ENCODE measurements around the gene FGD2. TPM values are rescaled to one million over a fixed set of nuclear protein-coding genes. Genes with fewer than 3 reads are reported as not detected.
A peak's percentile ranks its signal among the peaks of the same experiment; 100 is the strongest.
"Not testable (repeated sequence)": the region's sequence is repeated elsewhere in the genome, so short reads cannot be mapped to it uniquely, and the experiment has no call there.

The FGD2 gene
- total RNA-seq, 1 donor from 2014 or later = 0.05 TPM

DNA sequence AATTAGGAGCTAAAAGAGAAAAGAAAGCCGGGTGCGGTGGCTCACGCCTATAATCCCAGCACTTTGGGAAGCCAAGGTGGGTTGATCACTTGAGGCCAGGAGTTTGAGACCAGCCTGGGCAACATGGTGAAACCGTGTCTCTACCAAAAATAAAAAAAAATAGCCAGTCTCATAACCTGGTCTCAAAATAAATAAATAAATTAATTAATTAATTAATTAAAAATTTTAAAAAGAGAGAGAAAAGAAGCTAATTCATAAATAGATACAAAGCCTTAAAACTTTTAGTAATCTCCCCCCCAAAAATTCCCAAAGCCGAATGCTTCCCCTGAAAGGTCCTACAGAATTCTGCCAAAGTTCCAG lies 53.5 kb downstream of the FGD2 start:
- DNase-seq (ENCODE audit: low read depth) = not testable (repeated sequence)

GRCh38 chr6:37059344-37060194 lies 54.1 kb downstream of the FGD2 start:
- DNase-seq (ENCODE audit: low read depth) = peak; percentile 99

DNA sequence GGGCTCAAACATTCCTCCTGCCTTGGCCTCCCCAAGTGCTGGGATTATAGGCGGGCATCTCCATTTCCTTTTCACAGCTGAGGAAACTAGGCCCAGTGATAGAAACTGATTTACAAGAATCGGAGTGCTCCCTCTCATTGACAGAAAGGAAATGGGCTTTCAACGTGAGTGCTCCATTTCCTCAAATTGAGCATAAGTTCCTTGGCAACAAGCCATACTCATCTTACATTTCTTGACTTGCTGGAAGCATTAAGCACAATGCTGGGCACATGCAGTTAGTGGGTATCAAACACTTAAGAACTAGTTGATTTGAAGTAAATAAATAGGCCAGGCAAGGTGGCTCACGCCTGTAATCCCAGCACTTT lies 54.7 kb downstream of the FGD2 start:
- DNase-seq (ENCODE audit: low read depth) = no peak

- DNase-seq (ENCODE audit: low read depth) = peak; percentile 53
These were observed 55.8 kb downstream of the FGD2 start for GRCh38 chr6:37061157-37061804.

- no peak for DNase-seq (ENCODE audit: low read depth)
These were observed 57.0 kb downstream of the FGD2 start for GRCh38 chr6:37062424-37062823.

DNA sequence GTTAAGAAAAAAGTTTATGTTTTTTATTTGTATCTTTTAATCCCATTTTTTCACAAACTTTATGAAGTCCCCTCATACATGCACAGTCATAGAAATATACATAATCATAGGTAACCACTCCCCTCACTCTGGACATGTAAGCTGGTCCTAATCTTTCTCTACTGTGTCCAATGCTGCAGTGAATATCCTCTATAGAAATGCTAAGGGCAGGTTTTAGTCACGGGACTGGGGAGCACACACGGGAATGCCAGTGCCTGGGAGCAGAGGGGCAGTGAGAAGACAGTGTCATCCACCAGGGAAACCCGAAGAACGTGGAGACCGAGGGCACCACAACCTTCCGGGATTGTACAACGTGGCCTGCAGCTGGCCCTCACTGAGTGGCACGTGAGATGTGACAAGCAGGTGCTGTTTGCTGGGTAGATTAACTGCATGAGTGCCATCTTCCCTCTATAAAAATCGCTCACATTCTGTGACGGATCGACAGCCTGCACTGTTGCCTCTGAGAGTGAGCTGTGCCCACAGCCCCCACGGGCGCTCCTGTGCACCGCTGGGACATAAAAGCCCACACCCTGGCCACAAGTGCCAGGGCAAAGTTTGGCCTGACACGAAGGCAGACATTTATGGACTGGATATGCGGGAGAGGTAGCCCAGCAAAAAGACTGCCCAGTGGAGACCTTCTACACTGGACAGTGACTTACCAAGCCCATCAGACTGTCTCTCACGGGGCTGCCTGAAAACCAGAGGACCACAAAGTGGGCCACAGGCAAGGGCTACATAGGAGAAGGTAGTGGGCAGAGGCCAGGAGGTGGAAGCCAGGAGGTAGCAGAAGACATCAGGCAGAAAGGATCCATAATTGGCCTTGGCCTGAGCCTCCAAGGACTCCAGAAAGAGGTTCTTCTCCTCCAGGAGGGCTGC lies 63.2 kb downstream of the FGD2 start:
- DNase-seq (ENCODE audit: low read depth) = no peak

- no peak for DNase-seq (ENCODE audit: low read depth)
These were observed 64.2 kb downstream of the FGD2 start for GRCh38 chr6:37069639-37070038.

- DNase-seq (ENCODE audit: low read depth) = no peak
These were observed 67.1 kb downstream of the FGD2 start for GRCh38 chr6:37072526-37072925.

DNA sequence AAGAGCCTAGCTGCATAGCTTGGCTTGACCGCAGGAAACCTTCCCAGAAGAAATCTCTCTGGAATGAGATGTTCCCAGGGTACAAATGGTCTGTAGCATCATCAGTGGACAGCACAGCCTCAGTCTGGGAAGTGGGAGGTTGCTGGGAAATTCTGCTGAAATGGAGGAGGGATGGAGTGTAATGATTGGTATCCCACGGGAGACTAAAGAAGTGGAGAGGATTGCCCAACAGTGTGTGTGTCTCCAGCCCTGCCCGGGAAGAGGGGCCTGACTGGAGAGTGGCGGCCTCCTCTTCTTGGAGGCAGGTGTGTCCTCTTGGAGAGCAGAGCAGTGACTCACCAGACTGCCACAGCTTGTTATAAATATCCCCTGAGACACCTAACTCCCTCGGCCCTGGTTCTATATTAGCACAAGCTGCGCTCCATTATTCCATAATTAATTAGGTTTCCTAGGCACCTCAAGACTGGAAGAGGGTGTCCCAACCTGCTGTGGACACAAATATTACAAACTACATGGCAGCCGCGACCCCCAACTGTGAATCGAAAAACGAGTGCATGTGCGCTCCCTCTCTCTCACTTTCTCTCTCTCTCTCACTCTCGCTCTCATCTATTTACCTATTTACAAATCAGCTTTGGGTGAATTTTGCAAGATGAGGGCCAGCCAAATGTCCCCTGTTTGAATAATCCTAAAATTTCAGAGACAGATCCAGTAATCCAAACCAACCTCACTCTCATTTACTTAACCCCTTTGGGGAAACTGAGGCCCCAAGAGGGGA lies 68.8 kb downstream of the FGD2 start:
- DNase-seq (ENCODE audit: low read depth) = peak; percentile 59

GRCh38 chr6:37077191-37077904 lies 71.9 kb downstream of the FGD2 start:
- DNase-seq (ENCODE audit: low read depth) = no peak

DNA sequence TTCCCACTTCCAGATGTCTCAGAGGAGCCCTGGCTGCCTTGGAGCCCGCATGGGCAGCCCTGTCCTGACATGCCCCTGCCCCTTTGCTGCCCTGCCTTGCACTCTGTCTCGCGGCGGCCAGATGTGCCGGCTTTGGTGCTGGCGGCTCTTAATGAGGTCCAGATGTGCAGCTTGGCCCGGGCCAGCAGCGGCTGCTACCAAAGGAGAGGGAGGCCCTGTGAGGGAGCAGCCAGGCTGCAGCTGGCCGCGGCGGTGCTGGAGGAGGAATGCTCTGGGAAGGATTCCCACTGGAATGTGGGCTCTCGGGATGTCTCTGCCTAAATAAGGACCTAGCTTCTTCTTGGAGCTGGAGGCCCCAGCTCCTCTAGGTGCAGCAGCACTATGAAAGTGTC lies 72.4 kb downstream of the FGD2 start:
- no peak for DNase-seq (ENCODE audit: low read depth)

Other genes starting within 250 kb of the FGD2 start
- gene CPNE5, start 166.2 kb upstream of the FGD2 start, total RNA-seq = 0.15 and 0.17 TPM in 2 replicates
- gene PPIL1, start 130.9 kb upstream of the FGD2 start, total RNA-seq = 29.6 and 50.5 TPM in 2 replicates
- 41.5 and 48.2 TPM in 2 replicates for gene C6orf89, start 119.7 kb upstream of the FGD2 start, total RNA-seq
- gene PI16, start 50.9 kb upstream of the FGD2 start, total RNA-seq = not detected in 2 replicates
- gene MTCH1, start 19.5 kb upstream of the FGD2 start, total RNA-seq = 196 and 243 TPM in 2 replicates
- 6.6 and 9.9 TPM in 2 replicates for gene PIM1, start 164.5 kb downstream of the FGD2 start, total RNA-seq